Astrocyte (in vitro differentiated cells and primary cell): ENCODE data around the gene POLR2J.

ENCODE experiments used
- EZH2 ChIP-seq: IDR thresholded peaks from 2 replicates; pipeline ENCODE4 v1.6.1; 2012; ENCODE audit warnings: mild to moderate bottlenecking, low read length, inconsistent platforms; ENCODE audit not compliant: insufficient read depth
- TF ChIP-seq, protein P1 (sequence below): IDR thresholded peaks from 2 replicates; pipeline ENCODE4 v1.5.1; 2011; ENCODE audit warnings: low read depth, mild to moderate bottlenecking, inconsistent platforms, low read length, moderate library complexity; ENCODE audit not compliant: insufficient read depth

DNA sequence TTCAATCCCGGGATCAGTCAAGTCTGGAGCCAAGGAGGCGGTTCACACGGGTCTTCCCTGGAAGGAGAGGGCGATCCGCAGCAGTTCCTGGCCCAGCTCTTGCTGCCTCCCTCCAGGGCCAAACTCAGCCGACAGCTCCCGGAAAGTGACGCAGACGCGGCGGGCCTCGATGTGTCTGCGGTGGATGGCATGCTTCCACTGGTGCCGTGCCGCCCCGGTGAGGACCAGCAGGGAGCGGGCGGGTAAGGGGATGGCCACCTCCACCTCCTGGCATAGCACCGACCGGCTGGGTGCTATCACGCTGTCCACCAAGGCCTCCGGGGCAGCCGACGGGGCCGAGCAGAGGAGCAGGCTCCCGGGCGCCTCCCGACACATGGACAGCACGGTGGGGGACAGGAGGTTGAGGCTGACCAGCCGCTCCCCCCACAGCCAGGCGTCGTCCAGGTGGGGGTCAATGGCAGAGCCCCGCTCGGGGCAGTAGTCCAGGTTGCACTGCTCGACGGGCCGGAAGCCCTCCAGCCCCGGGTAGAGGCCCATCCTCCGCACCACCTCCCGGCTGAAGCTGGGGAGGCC lies 21.3 kb downstream of the POLR2J start:
- TF ChIP-seq, protein P1, sequence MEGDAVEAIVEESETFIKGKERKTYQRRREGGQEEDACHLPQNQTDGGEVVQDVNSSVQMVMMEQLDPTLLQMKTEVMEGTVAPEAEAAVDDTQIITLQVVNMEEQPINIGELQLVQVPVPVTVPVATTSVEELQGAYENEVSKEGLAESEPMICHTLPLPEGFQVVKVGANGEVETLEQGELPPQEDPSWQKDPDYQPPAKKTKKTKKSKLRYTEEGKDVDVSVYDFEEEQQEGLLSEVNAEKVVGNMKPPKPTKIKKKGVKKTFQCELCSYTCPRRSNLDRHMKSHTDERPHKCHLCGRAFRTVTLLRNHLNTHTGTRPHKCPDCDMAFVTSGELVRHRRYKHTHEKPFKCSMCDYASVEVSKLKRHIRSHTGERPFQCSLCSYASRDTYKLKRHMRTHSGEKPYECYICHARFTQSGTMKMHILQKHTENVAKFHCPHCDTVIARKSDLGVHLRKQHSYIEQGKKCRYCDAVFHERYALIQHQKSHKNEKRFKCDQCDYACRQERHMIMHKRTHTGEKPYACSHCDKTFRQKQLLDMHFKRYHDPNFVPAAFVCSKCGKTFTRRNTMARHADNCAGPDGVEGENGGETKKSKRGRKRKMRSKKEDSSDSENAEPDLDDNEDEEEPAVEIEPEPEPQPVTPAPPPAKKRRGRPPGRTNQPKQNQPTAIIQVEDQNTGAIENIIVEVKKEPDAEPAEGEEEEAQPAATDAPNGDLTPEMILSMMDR = no peak
- no peak for TF ChIP-seq EZH2
